Nephron progenitor cell (in vitro differentiated cells): ENCODE measurements around the gene SHC1.

Experiments used
- DNase-seq: peaks from one replicate; pipeline ENCODE4 v3.0.0; 2021
- H3K27ac Mint-ChIP-seq: 2 replicates; pipeline ENCODE4 v1.8.0; 2021; ENCODE audit warnings: mild to moderate bottlenecking, moderate library complexity, mixed read lengths
- H3K27me3 Mint-ChIP-seq: 2 replicates; pipeline ENCODE4 v1.8.0; 2021; ENCODE audit warnings: mild to moderate bottlenecking, low read depth, mixed read lengths; ENCODE audit not compliant: poor library complexity
- H3K36me3 Mint-ChIP-seq: 2 replicates; pipeline ENCODE4 v1.8.0; 2021; ENCODE audit warnings: low read depth, mixed read lengths
- H3K4me1 Mint-ChIP-seq: 2 replicates; pipeline ENCODE4 v1.8.0; 2021; ENCODE audit warnings: mixed read lengths
- H3K4me3 Mint-ChIP-seq: 2 replicates; pipeline ENCODE4 v1.8.0; 2021; ENCODE audit warnings: mild to moderate bottlenecking, moderate library complexity, mixed read lengths
- H3K9me3 Mint-ChIP-seq: 2 replicates; pipeline ENCODE4 v1.8.0; 2021; ENCODE audit warnings: mild to moderate bottlenecking, moderate library complexity, mixed read lengths
- TF ChIP-seq, protein P1 (sequence below): fragments of 200-600 bp; sonication (generic); IDR thresholded peaks from 2 replicates; pipeline ENCODE4 v1.5.0; 2021; ENCODE audit warnings: antibody characterized with exemption

Gene SHC1

DNA sequence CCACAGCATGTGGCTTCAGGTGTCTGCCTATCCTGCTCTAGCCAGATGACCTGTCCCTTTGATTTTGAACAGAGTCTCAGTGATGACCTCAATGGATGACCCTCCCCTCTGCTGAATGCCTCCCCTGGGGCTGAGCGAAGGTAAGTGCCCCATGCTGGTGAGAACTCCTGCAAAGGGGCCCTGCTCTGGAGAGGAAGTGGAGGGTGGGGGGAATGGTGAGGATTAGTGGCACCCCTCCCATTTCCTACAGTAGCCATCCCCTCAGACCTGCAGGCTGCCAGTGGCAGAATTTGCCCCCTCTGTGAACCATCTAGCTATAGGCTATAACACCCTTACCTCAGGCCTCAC, 30.4 kb downstream of the SHC1 start:
- Mint-ChIP-seq H3K27ac (no peak overlapping the region), H3K36me3 (no peaks in the 10 kb centered on the region), H3K9me3 (no peaks in the 10 kb centered on the region), H3K4me1 (peaks cover 67% of the 10 kb centered on the region), H3K4me3 (no peak overlapping the region), H3K27me3 (peaks cover 5% of the 10 kb centered on the region)
- TF ChIP-seq, protein P1, sequence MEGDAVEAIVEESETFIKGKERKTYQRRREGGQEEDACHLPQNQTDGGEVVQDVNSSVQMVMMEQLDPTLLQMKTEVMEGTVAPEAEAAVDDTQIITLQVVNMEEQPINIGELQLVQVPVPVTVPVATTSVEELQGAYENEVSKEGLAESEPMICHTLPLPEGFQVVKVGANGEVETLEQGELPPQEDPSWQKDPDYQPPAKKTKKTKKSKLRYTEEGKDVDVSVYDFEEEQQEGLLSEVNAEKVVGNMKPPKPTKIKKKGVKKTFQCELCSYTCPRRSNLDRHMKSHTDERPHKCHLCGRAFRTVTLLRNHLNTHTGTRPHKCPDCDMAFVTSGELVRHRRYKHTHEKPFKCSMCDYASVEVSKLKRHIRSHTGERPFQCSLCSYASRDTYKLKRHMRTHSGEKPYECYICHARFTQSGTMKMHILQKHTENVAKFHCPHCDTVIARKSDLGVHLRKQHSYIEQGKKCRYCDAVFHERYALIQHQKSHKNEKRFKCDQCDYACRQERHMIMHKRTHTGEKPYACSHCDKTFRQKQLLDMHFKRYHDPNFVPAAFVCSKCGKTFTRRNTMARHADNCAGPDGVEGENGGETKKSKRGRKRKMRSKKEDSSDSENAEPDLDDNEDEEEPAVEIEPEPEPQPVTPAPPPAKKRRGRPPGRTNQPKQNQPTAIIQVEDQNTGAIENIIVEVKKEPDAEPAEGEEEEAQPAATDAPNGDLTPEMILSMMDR = no peak
- no peak for DNase-seq

DNA sequence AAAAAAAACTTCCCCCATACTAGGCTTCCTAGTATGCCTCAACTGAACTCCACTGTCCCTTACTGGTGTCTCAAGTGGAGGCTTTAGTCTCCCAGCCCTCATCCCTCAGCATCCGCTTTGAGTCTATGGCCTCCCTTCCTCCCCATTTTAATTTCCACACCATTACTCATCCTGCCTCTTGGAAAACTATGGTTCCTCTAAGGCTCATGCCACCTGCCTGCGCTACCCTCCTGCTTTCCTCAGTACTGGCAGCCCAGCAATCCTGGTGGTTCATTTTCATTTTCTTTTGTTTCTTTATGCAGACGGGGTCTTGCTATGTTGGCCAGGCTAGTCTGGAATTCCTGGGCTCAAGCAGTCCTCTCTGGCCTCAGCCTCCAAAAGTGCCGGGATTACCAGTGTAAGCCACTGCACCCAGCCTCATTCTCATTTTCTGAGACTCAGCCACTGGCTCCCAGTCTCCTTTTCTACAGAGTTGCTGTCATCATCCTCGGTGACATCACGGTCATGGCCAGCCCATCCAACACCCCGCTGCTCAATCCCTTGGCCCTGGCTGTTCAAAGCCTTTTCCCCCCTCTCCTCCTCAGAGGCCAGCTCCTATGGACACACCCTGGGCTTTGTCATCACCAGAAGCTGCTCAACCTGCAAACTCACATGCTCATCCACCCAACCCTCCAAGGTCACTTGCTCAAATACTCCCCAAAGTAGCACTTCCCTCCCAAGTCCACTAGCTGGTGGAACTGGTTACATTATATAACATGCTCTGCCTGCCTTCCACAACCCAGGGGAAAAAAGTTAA, 31.7 kb downstream of the SHC1 start:
- Mint-ChIP-seq H3K9me3 (no peaks in the 10 kb centered on the region), H3K4me1 (peaks cover 58% of the 10 kb centered on the region), H3K27ac (peak overlapping the region; percentile 64)

DNA sequence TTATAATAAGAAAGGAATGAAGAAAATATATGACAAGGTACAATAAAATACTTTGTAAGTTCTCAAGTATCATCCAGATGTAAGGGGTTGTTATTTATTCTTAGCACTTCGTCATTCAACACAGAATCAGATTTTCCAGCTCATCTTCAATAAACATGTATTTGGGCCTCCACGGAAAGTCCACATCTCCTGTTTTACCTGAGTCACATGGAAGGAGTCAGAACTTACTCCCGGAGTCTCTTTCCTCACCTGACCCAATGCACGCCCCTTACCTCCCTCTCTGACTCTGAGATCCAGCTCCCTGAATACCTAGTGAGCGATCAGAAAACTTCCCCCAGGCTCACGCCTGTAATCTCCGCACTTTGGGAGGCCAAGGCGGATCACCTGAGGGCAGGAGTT, 32.6 kb downstream of the SHC1 start:
- TF ChIP-seq, protein P1 = no peak
- peak overlapping the region; percentile 100 for H3K27ac Mint-ChIP-seq
- no peaks in the 10 kb centered on the region for H3K9me3 Mint-ChIP-seq
- no peak for DNase-seq
- peaks cover 8% of the 10 kb centered on the region for H3K27me3 Mint-ChIP-seq
- H3K4me3 Mint-ChIP-seq = peak overlapping the region; percentile 84
- H3K36me3 Mint-ChIP-seq = no peaks in the 10 kb centered on the region
- peaks cover 51% of the 10 kb centered on the region for H3K4me1 Mint-ChIP-seq

More for the DNA sequence above, 31.7 kb downstream of the SHC1 start:
- H3K36me3 Mint-ChIP-seq = no peaks in the 10 kb centered on the region
- H3K4me3 Mint-ChIP-seq = peak overlapping the region; percentile 63
- H3K27me3 Mint-ChIP-seq = peaks cover 8% of the 10 kb centered on the region
- TF ChIP-seq, protein P1 = no peak
- DNase-seq = no peak

DNA sequence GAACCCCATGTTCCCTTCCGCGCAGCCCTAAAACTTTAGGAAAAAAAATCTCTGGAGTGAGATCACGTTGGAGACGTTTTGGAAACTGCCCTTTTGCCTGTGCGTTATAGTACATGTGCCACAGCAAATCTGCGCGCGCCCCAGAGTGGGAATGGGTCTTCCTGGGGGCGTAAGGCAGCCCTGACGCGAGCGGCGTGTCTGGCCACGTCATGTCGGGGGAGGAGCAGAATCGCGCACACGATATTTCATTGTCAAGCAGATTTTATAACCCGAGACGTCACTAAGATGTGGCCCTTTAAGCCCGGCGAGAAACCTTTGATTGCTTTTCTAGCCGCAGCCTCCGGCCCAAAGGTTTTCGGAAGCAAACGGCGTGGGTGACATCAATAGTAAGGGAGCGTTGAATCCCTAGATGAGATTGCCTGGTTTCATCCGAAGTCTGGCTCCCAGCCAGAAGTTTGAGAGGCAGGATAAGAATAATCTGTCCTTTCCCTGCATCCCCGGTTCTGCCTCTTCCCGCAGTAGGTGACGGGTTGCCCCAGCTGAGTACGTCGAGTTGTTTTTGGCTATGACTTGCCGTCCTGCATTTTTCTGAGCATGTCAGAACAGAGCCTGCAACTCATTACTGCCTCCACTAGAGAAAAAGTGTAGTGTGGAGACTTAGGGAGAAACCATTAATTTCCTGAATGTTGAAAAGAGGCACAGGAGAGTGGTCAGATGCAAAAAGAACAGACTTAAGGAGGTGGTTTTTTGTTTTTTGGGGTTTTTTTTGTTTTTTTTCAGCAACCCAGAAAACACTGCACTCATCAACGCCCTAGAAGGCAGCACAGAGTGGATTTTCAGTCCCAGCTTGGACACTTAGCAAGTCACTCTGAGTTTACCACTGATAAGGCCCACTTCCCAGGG, 33.2 kb downstream of the SHC1 start:
- peak overlapping the region; percentile 100 for H3K27ac Mint-ChIP-seq
- no peaks in the 10 kb centered on the region for H3K9me3 Mint-ChIP-seq
- peaks cover 51% of the 10 kb centered on the region for H3K4me1 Mint-ChIP-seq
- peaks cover 8% of the 10 kb centered on the region for H3K27me3 Mint-ChIP-seq
- peak overlapping the region; percentile 84 for H3K4me3 Mint-ChIP-seq
- H3K36me3 Mint-ChIP-seq = no peaks in the 10 kb centered on the region
- peak; percentile 86 for DNase-seq
- TF ChIP-seq, protein P1 = no peak

DNA sequence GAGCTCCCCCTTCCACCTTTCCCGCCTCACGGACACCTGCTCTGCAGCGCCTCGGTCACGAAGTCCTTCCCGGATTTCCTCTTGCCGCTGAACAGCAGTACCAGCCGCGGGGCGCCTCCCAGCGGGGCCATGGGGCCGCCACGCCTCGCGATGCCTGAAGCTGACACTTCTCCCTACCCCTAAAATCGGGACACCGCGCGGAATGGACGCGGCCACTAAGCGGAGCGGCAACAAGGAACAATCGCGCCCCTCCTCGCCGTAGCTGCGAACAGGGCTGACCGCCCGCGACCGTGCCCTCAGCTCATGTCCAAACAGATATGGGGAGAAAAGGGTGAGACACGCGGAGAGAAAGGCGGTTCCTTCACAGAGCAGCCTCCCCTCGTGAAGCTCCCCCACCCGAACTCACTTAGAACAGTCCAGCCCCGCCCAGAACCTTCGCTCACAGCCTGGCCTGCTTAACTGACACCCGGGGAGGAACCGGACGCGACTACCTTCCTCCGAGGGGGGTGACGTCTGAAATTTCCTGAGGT, 33.9 kb downstream of the SHC1 start, which contains the start of gene PMVK:
TSS of gene PMVK (minus strand) at position 165 of the 530 bp plus-strand sequence. CDS start at position 131, 34 bp downstream.
- peaks cover 8% of the 10 kb centered on the region for H3K27me3 Mint-ChIP-seq
- no peaks in the 10 kb centered on the region for H3K36me3 Mint-ChIP-seq
- peak within 1 kb of the TSS; percentile 84 for H3K4me3 Mint-ChIP-seq
- H3K27ac Mint-ChIP-seq = peak within 1 kb of the TSS; percentile 100
- DNase-seq = peak; percentile 92
- H3K4me1 Mint-ChIP-seq = peaks cover 48% of the 10 kb centered on the region
- no peaks in the 10 kb centered on the region for H3K9me3 Mint-ChIP-seq
- TF ChIP-seq, protein P1 = peak; percentile 18
